Stimulated activated CD8-positive, alpha-beta memory T cell treated with anti-CD3 and anti-CD28 coated beads, Interleukin-15, amount 100 ng/mL, for 1 hour (primary cell): ENCODE data around the gene LDLRAD4.

ENCODE experiments used
- DNase-seq: peaks from one replicate; pipeline ENCODE4 v3.0.0-alpha.2; 2020; ENCODE audit warnings: low read depth

The LDLRAD4 gene

DNA sequence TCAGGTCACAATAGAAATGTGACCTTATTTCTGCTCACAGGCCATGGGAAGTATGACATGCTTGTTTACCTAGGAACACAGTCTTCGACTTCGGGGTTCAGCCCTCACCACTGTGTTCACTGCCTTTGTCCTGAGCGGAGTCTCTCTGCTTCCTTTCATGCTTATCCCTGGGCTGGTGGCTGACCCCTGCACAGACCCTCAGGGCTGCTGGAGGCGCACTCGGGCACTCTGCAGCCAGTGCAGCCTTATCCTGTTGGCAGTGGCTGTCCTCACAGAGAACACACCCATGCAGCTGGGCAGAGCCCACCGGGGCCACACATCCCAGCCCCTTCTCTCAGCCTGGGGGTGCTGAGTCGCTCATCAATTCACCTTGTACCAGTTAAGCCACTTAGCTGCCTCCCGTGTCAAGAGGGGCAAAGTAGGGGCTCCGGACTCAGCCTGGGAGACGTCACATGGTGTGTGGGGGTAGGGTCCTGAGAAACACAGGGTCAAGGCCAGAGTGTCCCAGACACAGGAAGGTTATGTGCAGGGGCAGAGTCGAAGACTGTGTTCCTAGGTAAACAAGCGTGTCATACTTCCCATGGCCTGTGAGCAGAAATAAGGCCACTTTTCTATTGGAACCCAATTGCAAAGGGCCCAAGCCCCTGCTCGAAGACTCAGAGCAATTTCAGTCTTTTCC lies 400.3 kb downstream of the LDLRAD4 start:
- no peak for DNase-seq

DNA sequence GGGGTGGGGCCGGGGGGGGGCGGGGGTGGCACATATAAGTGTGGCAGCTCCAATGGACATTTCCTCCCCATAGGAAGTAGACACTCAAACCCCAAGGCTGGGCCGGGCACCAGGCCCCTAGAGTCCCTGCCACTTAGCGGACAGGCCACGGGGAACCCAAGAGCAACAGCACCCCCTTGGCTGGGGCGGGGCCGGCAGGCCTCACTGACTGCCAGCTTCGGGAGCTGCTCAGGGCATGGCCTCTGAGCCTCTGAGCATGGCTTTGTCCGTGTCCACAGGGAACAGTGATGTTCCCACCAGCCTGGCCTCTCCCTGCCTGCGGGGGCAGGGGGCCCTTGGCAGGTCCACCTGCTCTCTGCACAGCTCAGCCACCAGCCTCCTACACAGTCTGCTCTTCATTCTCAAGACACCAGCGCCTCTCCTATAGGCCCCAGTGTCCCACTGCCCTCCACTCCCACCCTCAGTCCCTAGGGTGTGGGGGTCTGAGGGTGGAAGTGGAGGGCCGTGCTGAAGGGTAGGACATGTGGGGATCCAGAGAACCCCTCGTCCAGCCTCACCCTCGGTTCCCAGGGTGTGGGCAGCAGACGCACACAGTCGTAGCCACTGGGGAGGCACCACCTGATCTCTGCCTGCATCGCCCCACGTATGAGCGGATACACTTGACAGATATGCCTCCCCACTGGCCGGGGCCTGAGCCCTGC lies 401.1 kb downstream of the LDLRAD4 start:
- DNase-seq, result no peak

DNA sequence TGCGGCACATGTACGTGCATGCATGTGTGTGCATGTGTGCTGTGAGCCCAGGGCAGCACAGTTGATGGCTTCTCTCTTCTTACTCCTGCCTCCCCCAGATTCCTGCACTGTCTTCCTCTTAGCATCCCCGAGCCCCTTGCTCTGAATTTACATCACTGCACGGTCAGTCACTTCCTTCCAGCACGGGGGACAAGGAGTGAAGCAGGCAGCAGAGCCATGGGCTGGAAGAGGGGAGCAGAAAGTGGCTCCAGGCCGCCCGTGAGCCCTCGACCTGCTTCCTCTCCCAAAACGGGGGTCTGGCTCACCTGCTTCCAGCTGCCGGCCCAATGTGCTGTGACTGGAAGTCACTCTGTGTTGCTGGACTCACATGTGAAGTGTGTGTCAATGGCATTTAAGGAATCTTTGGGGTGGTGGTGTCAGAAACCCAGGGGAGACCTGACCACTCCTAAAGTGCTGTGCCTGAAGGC lies 401.7 kb downstream of the LDLRAD4 start:
- DNase-seq, result no peak

DNA sequence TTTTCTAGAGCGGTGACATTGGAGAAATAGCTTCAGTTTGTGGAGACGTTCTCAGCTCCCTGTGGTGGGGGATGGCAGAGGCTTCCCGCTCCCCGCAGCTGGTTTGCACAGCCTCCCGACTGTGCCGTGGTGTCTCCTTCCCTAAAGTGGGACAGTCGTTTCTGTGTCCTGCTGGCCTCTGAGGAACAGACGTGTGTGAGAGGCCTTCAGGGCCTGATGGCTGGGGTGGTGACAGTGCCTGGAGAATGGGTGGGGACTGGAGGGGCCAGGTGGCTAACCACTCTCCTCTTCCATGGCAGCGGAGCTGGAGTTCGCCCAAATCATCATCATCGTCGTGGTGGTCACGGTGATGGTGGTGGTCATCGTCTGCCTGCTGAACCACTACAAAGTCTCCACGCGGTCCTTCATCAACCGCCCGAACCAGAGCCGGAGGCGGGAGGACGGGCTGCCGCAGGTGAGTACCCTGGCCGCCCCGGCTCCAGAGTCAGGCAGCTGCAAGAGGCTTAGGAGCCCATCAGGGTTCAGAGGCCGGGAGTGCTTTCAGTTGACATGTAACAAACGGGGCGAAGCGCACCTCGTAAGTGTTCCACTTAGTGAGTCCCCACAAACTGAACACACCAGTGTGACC lies 402.4 kb downstream of the LDLRAD4 start:
- no peak for DNase-seq

DNA sequence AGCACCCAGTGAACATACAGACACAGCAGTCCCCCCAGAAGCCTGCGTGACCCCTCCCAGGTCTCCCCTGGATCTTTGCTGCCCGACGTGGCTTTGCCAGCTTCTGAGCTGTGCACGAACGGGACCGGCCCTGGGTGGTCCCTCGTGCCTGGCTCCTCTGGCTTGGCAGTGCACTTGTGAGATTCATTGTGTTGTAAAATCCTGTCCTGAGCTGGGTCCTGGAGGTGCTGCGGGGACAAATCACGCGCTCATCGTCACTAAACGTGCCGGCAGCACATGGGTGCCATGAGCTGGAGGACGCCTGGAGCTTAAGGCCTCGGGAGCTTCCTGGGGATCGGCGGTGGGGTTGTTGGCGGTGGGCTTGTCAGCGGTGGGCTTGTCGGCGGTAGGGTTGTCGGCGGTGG lies 402.9 kb downstream of the LDLRAD4 start:
- DNase-seq, result no peak

DNA sequence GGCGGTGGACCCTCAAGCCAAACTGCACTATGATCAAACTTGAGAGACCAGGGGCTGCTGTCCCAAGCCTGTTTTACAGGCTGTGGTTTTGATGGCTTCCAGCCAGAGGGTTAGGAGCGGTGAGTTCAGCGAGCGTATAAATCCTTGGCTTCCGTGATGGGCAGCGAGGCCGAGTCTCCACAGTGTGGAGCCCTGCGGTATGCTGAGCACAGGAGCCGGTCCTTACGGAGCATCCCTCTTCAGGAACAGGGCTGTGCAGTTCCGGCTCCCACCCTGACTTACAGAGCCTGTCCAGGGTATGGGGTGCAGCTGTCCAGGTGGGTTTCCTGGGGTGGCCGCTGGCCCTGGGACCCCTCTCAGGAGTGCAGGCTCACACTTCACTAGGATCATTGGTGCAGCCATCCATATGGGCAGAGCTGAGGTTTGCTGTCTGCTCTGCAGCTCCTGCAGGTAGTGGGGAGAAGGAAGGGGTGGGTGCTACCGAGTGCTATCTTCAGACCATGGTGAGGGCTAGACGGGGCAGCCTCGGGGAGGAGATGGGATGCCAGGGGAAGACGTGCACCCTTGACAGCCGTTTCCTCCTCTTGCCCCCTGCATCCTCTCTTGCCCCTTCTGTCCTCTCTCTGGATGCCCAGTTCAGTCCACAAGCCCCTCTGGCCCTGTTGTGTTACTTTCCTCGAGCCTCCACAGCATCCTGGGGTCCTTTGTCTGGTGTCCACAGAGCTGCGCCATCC lies 403.5 kb downstream of the LDLRAD4 start:
- DNase-seq, result no peak

DNA sequence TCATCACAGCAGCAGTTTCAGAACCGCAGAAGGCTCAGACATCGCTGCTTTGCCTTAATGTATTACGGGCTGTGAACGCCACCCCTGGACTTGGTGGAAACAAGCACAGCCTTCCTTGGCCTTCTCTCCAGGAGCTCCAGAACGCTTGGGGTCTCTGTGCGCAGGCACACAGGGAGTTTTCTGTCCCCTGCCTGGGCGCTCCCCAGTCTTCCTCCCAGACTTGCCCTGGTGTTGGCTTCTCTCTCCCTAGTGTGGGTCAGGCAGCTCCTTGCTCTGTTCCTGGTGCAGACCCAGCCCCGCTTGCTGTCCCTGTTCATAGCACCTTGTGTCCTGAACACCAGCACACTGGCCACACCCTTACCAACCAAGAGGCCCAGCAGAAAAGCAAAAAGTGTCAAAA lies 404.2 kb downstream of the LDLRAD4 start:
- no peak for DNase-seq

DNA sequence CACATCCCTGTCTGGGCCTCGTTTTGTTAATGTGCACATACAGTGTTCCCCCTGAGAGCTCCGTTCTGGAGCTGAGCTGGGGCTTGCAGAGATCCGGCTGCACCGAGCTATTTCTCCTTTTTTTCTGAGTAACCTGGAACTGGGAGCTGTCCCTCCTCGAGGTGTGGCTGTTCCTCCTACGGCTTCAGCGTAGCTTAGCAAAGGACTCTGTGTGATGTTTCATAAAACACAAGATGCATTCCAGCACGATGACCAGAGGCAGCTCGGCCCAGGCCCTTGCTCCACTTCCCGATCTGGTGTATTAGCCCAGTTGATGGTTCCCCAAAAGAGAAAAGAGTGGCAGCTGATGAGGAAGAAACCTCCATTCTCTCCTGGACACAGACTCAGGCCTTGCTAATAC lies 404.8 kb downstream of the LDLRAD4 start:
- no peak for DNase-seq

DNA sequence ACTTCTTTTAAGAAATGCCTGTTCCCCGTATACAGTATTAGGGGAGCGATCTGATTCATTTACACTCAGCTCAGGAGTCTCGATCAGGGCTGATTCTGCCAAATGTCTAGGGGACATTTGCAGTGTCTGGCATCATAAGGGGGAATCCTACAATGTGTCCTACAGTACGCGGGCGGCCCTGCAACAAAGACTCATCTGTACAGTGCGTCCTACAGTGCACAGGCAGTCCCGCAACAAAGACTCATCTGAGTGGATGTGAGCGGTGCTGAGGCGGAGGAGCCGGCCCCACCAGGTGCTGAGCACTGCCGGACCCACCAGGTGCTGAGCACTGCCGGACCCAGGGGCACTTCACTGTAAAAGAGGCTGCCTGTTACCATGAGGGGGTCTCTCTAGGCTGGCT lies 405.3 kb downstream of the LDLRAD4 start:
- no peak for DNase-seq

DNA sequence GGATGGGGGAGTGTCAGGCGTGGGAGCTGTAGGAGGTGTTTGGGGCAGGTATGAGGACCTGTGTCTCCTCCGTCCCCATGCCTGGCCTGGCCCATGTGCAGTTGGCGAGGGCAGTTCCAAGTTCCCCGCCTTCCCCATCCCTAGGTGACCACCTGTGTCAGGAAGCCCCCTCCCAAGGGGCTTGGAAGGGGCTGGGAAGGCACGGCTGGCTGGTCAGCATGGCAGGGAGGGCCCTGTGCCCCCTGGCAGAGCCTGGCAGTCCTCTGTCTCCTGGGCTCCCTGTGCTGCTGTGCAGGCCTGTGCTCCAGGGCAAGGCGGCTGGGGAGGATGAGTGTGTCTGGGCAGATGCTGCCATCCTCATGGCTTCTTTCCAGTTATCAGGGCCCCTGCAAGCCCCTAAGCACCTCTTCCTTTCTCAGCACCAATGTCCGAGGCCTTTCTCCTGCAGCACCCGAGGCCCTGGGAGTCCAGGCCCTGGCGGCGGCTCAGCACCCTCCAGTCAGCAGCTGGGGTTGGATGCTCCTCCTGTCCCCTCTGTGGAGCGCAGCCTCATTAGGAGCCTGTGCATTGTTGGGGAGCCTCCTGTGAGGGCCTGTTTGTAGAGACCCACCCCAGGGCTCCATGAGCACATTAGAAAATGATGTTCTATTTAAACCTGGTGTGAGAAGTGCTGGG lies 406.1 kb downstream of the LDLRAD4 start:
- no peak for DNase-seq

DNA sequence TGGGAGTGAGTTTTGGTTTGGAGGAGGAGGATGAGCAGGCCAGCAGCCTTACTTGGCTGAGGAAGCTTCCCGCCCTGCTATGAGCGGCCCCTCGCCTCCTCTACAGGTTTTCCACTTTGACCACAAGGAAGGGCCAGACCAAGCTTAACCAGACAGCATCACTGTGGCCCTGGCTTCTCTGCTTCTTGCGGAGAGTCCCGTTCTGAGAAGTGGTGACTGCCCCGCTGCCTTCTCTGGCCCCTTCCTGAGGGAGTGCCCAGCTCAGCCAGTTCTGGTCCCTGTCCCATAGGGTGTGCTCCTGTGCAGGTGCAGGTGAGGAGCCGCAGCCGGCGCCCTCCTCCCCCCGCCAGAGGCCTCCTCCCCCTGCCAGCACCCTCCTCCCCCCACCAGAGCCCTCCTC lies 406.8 kb downstream of the LDLRAD4 start:
- no peak for DNase-seq

DNA sequence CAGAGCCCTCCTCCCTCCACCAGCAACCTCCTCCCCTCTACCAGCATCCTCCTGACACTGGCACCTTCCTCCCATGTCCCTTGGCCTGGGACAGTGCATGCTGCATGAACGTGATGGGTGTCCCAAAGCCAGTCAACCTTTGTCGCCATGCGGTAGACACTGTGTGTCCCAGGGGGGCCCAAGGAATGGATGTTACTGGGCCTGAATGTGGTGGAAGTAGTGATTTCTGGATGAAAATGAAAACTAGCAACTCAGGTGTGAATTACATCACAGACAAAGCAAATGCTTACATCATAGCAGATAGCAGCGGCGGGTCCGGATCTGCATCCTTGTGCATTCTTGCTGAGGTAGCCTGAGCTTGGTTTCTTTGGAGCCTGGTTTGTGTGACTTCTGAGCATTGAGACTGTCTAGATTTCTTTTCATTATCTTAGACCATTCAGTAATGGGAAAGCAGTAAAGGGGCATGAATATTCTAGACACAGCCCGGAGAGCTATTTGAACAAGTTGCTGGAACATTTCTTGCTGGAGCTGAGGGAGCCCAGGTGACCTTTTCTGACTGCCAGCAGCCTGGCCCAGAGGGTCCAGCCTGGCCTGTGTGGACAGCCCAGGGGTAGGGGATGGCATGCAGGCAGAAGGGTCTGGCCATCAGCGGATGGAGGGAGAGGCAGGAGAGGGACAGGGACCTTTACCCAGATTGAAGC lies 407.4 kb downstream of the LDLRAD4 start:
- DNase-seq, result no peak

DNA sequence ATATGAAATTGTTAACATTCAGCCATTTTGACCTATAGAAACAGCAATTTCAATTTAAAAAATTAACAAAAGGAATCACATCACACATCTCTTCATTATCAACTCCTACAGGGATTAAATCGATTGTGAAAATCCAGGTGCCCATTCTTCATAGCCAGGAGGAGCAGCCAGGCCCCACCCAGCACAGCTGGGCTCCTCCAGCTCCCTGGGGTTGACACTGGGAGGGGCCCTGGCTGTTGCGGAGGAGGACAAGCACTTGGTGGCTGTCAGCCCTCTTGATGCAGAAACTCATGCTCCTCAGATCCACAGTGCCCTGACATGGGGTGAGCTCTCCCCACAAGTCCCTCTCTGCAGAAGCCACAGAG lies 408.0 kb downstream of the LDLRAD4 start:
- no peak for DNase-seq

DNA sequence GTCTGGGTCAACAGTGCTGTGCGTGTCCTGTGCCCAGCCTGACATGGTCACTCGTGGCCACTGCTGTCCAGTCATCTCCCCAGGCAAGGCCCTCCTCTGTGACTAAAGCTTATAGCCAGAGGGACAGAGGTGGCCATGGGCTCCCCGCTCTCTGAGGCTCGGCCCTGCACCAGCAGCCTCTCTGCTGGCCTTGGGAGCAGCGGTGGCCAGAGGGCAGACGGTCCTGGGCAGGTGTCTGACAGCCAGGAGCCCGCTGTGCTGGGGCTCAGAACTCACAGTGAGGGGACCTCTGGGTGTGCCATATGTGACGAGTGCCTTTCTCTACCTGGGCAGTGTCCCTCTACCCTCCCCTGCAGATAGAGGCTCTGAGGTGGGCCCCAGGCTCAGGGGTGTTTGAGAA lies 409.1 kb downstream of the LDLRAD4 start:
- no peak for DNase-seq

DNA sequence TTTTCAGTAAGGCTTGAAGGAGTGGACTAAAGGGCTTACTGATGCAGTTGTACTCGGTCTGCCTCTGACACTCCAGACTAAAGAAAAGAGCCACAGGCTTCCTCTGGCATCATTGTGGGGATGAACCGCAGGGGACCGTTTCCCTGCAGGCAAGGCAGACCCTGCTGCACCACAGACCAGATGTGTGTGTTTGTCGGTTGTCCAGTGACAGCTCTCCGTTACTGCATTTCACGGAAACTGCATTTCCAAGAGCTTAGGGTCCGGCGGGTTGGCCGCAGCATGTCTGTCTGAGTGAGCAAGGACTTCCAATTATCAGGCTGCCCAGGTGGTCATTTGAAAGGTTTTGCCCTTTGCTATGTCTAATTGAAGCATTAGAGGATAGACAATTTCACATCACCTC lies 409.7 kb downstream of the LDLRAD4 start:
- DNase-seq, result no peak

DNA sequence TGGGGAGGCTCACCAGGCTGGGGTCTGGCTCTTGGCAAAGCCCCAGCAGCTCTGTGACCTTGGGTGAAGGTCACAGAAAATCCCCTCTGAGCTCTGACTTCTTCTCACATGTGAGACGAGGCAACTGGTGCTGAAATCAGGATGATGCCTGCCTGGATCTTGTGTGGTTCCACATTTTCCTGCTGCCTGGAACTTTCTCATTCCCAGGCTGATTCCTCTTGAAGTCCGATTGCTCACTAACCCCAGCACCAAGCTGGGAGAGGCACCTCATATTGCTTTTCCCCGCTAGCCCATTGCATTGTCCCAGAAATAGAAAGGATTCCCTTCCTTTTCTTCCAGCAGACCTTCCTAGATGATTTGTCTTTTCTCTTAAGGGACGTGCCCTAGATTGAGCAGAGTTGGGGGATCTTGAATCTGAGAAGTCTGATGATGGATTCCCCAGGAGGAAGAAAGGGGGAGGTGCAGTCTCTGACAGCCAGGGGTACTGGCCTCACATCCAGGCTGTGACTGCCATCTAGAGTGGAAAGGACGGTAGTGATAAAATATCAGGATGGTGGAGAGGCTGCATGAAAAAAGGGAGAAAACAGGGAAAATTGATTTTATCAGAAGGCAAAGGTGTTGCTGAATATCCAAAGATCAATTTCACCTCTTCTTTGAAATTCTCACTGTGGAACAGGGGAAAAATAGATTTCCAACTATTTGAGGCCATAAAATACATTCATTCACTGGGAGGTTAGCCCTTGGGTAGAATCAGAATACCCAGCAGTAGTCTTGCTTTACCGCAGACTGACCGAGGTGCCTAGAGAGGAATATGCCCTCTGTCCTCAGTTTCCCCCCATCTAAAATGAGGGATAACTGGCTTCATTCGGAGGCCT lies 411.5 kb downstream of the LDLRAD4 start:
- no peak for DNase-seq

DNA sequence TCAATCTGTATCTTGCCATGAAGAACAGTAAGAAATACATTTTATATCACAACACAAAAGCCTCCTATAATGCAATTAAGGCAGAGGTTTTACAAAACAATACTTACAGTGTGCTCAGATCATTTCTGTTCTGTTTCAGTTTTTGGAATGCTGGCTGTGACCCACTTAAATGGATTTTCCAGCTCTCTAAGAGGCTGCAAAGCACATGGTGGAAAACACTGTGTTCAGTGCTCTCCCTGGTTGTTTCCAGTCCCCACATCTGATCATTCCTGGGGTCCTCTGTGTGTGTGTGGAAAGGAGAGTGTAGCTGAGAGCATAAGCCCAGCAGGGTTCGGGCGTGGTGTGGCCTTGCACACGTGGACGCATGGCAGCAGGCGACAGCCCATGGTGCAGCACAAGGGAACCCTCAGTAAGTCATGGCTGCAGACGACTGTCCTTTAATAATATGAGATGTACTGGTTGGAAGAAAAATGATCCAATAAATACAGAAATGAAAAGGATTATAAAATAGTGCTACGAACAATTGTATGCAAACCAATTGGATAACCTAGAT lies 412.2 kb downstream of the LDLRAD4 start:
- no peak for DNase-seq

DNA sequence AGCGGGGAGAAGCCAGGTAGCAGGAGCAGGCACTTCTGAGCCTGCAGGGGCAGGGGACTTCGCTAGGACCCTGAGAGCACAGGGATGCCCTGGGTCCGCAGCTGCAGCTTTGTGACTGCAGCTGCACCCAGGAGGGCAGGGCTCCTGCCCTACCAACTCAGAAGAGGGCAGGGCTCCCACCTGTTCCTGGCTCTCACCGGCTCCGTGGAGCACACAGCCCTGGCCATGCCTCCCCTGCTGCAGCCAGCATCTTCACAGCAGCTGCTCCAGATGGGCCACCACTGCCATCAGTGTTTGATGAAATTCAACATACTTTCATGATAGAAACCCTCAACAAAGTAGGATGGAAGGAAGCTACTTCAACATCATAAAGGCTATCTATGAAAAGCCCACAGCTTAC lies 415.1 kb downstream of the LDLRAD4 start:
- DNase-seq, result no peak

DNA sequence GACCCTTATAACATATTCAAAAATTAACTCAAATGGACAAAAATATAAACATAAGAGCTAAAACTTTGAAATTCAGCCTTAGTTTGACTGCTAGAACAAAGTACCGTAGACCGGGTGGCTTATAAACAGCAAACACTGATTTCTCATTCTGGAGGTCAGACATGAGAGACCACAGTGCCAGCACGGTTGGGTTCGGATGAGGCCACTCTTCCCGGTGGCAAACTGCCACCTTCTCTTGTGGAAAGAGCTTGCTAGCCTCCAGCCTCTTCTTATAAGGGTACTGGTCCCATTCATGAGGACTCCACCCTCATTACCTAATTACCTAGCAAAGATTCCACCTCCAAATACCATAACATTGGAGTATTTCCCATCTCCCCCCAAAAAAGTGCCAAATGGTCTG lies 416.5 kb downstream of the LDLRAD4 start:
- no peak for DNase-seq
